LNCaP clone FGC (cell line): ENCODE measurements around the gene CADPS.

Experiments
- DNase-seq: peaks from one replicate; pipeline ENCODE4 v3.0.0-alpha.2; 2011; ENCODE audit warnings: low read depth
- H3K4me3 ChIP-seq: 2 replicates; pipeline ENCODE4 v1.5.1; 2011; ENCODE audit warnings: mild to moderate bottlenecking, low read depth, low read length, control low read depth
- CTCF ChIP-seq: IDR thresholded peaks from 2 replicates; pipeline ENCODE4 v1.5.1; 2012; ENCODE audit warnings: mild to moderate bottlenecking; ENCODE audit not compliant: control insufficient read depth, insufficient read depth; ENCODE audit errors: extremely low read depth

The CADPS gene

GRCh38 chr3:62676689-62677271 lies 198.4 kb downstream of the CADPS start:
- no peak for DNase-seq
- TF ChIP-seq CTCF, result no peak
- H3K4me3 ChIP-seq, result no peak overlapping the region

- no peak for TF ChIP-seq CTCF
- H3K4me3 ChIP-seq, result no peak overlapping the region
- DNase-seq, result no peak
Measured at GRCh38 chr3:62675492-62675891, 199.7 kb downstream of the CADPS start.

GRCh38 chr3:62672988-62673313 lies 202.3 kb downstream of the CADPS start:
- no peak for DNase-seq
- no peak for TF ChIP-seq CTCF
- no peak overlapping the region for H3K4me3 ChIP-seq

GRCh38 chr3:62672270-62672987 lies 202.8 kb downstream of the CADPS start:
- TF ChIP-seq CTCF, result no peak
- no peak for DNase-seq

GRCh38 chr3:62670351-62670750 lies 204.9 kb downstream of the CADPS start:
- DNase-seq, result no peak
- no peak for TF ChIP-seq CTCF

More at GRCh38 chr3:62672270-62672987, 202.8 kb downstream of the CADPS start:
- H3K4me3 ChIP-seq, result no peak overlapping the region

GRCh38 chr3:62669161-62669560 lies 206.1 kb downstream of the CADPS start:
- TF ChIP-seq CTCF, result no peak
- no peak overlapping the region for H3K4me3 ChIP-seq
- no peak for DNase-seq

More at GRCh38 chr3:62670351-62670750, 204.9 kb downstream of the CADPS start:
- H3K4me3 ChIP-seq, result no peak overlapping the region

- H3K4me3 ChIP-seq, result no peak overlapping the region
- no peak for TF ChIP-seq CTCF
- DNase-seq, result no peak
Measured at GRCh38 chr3:62667714-62668113, 207.5 kb downstream of the CADPS start.
